Measurements from ENCODE around the gene GAS2L1. TPM values are rescaled to one million over a fixed set of nuclear protein-coding genes. Genes with fewer than 3 reads are reported as not detected.

Gene GAS2L1
- polyA plus RNA-seq, 1 donor from 2014 or later = 0.77 TPM

GRCh38 chr22:29267462-29267857, 39.0 kb upstream of the GAS2L1 start:
- peak overlapping the region; percentile 65 for H2AFZ ChIP-seq (ENCODE audit: low read depth, low read length)
- peaks cover 60% of the 10 kb centered on the region for H3K79me2 ChIP-seq (replicated peaks; ENCODE audit: insufficient read depth, low read length)
- no peaks in the 10 kb centered on the region for H3K9me2 ChIP-seq (ENCODE audit: insufficient read depth, low read length)
- peaks cover 31% of the 10 kb centered on the region for H4K20me1 ChIP-seq (ENCODE audit: insufficient read depth)
- H3K36me3 ChIP-seq (ENCODE audit: insufficient read depth, low read length) = no peaks in the 10 kb centered on the region
- H3F3A ChIP-seq (ENCODE audit: insufficient read depth, low read length, poor library complexity, severe bottlenecking) = no peaks in the 10 kb centered on the region
- TF ChIP-seq RAD21 (conservative IDR thresholded peaks at IDR 0.05) = no peak
- TF ChIP-seq MXI1 (conservative IDR thresholded peaks at IDR 0.05; ENCODE audit: poor library complexity, severe bottlenecking) = no peak
- TF ChIP-seq, protein P1, sequence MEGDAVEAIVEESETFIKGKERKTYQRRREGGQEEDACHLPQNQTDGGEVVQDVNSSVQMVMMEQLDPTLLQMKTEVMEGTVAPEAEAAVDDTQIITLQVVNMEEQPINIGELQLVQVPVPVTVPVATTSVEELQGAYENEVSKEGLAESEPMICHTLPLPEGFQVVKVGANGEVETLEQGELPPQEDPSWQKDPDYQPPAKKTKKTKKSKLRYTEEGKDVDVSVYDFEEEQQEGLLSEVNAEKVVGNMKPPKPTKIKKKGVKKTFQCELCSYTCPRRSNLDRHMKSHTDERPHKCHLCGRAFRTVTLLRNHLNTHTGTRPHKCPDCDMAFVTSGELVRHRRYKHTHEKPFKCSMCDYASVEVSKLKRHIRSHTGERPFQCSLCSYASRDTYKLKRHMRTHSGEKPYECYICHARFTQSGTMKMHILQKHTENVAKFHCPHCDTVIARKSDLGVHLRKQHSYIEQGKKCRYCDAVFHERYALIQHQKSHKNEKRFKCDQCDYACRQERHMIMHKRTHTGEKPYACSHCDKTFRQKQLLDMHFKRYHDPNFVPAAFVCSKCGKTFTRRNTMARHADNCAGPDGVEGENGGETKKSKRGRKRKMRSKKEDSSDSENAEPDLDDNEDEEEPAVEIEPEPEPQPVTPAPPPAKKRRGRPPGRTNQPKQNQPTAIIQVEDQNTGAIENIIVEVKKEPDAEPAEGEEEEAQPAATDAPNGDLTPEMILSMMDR (IDR thresholded peaks at IDR 0.05; ENCODE audit: poor library complexity, severe bottlenecking) = no peak
- TF ChIP-seq EZH2 (IDR thresholded peaks at IDR 0.05; ENCODE audit: borderline replicate concordance, insufficient read depth, low read length, poor library complexity, severe bottlenecking) = no peak
- TF ChIP-seq TAF1 (IDR thresholded peaks at IDR 0.05; ENCODE audit: low read depth) = no peak
- no peak for TF ChIP-seq POLR2AphosphoS5 (IDR thresholded peaks at IDR 0.05)
- TF ChIP-seq EP300 (conservative IDR thresholded peaks at IDR 0.05; ENCODE audit: poor library complexity, severe bottlenecking) = no peak
- TF ChIP-seq SMC3 (conservative IDR thresholded peaks at IDR 0.05; ENCODE audit: poor library complexity) = no peak
- TF ChIP-seq, protein P2, sequence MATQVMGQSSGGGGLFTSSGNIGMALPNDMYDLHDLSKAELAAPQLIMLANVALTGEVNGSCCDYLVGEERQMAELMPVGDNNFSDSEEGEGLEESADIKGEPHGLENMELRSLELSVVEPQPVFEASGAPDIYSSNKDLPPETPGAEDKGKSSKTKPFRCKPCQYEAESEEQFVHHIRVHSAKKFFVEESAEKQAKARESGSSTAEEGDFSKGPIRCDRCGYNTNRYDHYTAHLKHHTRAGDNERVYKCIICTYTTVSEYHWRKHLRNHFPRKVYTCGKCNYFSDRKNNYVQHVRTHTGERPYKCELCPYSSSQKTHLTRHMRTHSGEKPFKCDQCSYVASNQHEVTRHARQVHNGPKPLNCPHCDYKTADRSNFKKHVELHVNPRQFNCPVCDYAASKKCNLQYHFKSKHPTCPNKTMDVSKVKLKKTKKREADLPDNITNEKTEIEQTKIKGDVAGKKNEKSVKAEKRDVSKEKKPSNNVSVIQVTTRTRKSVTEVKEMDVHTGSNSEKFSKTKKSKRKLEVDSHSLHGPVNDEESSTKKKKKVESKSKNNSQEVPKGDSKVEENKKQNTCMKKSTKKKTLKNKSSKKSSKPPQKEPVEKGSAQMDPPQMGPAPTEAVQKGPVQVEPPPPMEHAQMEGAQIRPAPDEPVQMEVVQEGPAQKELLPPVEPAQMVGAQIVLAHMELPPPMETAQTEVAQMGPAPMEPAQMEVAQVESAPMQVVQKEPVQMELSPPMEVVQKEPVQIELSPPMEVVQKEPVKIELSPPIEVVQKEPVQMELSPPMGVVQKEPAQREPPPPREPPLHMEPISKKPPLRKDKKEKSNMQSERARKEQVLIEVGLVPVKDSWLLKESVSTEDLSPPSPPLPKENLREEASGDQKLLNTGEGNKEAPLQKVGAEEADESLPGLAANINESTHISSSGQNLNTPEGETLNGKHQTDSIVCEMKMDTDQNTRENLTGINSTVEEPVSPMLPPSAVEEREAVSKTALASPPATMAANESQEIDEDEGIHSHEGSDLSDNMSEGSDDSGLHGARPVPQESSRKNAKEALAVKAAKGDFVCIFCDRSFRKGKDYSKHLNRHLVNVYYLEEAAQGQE (IDR thresholded peaks at IDR 0.05; ENCODE audit: borderline replicate concordance) = no peak
- no peaks in the 10 kb centered on the region for H3K27me3 ChIP-seq (ENCODE audit: insufficient read depth, low read depth, low read length)
- peak overlapping the region; percentile 91 for H3K4me3 ChIP-seq (ENCODE audit: low read length)
- H3K9ac ChIP-seq (ENCODE audit: low read length) = peak overlapping the region; percentile 98
- no peaks in the 10 kb centered on the region for H3K9me3 ChIP-seq (ENCODE audit: low read length)
- H3K27ac ChIP-seq (ENCODE audit: low read length) = peak overlapping the region; percentile 98
- H3K4me2 ChIP-seq (ENCODE audit: low read length) = peak overlapping the region; percentile 97

GRCh38 chr22:29267858-29268510, 38.5 kb upstream of the GAS2L1 start, which contains the start of the genes EWSR1 and RHBDD3:
TSS of gene EWSR1 (plus strand) at chr22:29268268. CDS start at chr22:29268337, 69 bp downstream.
TSS of gene RHBDD3 (minus strand) at chr22:29267981. CDS start at chr22:29265626, 2,355 bp downstream.
- no peaks in the 10 kb centered on the region for H3F3A ChIP-seq (ENCODE audit: insufficient read depth, low read length, poor library complexity, severe bottlenecking)
- H3K27ac ChIP-seq (ENCODE audit: low read length) = peak within 1 kb of the TSS; percentile 98
- no peaks in the 10 kb centered on the region for H3K9me2 ChIP-seq (ENCODE audit: insufficient read depth, low read length)
- no peaks in the 10 kb centered on the region for H3K36me3 ChIP-seq (ENCODE audit: insufficient read depth, low read length)
- peaks cover 65% of the 10 kb centered on the region for H3K79me2 ChIP-seq (replicated peaks; ENCODE audit: insufficient read depth, low read length)
- H3K27me3 ChIP-seq (ENCODE audit: insufficient read depth, low read depth, low read length) = no peaks in the 10 kb centered on the region
- H4K20me1 ChIP-seq (ENCODE audit: insufficient read depth) = peaks cover 31% of the 10 kb centered on the region
- TF ChIP-seq MXI1 (conservative IDR thresholded peaks at IDR 0.05; ENCODE audit: poor library complexity, severe bottlenecking) = peak; percentile 71
- TF ChIP-seq, protein P1 (IDR thresholded peaks at IDR 0.05; ENCODE audit: poor library complexity, severe bottlenecking) = no peak
- peak; percentile 62 for TF ChIP-seq EP300 (conservative IDR thresholded peaks at IDR 0.05; ENCODE audit: poor library complexity, severe bottlenecking)
- TF ChIP-seq POLR2AphosphoS5 (IDR thresholded peaks at IDR 0.05) = peak; percentile 95
- no peak for TF ChIP-seq RAD21 (conservative IDR thresholded peaks at IDR 0.05)
- TF ChIP-seq, protein P2 (IDR thresholded peaks at IDR 0.05; ENCODE audit: borderline replicate concordance) = peak; percentile 81
- peak; percentile 87 for TF ChIP-seq TAF1 (IDR thresholded peaks at IDR 0.05; ENCODE audit: low read depth)
- H3K4me2 ChIP-seq (ENCODE audit: low read length) = peak within 1 kb of the TSS; percentile 97
- no peaks in the 10 kb centered on the region for H3K9me3 ChIP-seq (ENCODE audit: low read length)
- H3K9ac ChIP-seq (ENCODE audit: low read length) = peak within 1 kb of the TSS; percentile 98
- peak within 1 kb of the TSS; percentile 65 for H2AFZ ChIP-seq (ENCODE audit: low read depth, low read length)
- H3K4me3 ChIP-seq (ENCODE audit: low read length) = peak within 1 kb of the TSS; percentile 91
